ENCODE measurements around the gene VAV2.

DNA sequence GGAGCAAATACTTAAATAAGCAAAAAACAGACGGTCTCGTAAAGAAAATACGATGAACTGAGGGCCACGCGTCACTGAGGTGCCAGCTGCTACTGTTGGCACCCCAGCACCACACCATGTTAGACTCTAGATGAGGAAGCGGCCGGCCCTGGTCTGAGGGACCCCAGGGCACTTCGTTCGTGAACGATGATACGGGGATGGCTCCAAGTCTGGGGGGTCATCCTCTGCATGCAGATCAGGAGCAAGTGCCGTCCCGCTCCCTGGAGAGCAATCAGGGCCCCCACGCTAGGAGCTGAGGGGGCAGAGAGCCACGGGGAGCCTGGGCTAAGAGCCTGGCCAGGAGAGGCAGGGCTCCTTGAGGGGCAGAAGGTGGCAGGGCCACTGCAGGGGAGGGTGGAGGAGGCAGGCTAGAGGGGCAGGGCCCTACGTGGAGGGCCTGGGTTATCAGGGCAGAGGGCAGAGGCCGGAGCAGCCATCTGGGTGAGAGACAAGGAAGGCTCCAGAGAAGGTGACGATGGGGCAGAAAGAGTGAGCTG is 278.1 kb downstream of the VAV2 start:
- TF ChIP-seq, protein P1, sequence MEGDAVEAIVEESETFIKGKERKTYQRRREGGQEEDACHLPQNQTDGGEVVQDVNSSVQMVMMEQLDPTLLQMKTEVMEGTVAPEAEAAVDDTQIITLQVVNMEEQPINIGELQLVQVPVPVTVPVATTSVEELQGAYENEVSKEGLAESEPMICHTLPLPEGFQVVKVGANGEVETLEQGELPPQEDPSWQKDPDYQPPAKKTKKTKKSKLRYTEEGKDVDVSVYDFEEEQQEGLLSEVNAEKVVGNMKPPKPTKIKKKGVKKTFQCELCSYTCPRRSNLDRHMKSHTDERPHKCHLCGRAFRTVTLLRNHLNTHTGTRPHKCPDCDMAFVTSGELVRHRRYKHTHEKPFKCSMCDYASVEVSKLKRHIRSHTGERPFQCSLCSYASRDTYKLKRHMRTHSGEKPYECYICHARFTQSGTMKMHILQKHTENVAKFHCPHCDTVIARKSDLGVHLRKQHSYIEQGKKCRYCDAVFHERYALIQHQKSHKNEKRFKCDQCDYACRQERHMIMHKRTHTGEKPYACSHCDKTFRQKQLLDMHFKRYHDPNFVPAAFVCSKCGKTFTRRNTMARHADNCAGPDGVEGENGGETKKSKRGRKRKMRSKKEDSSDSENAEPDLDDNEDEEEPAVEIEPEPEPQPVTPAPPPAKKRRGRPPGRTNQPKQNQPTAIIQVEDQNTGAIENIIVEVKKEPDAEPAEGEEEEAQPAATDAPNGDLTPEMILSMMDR (IDR thresholded peaks at IDR 0.05), result no peak
- TF ChIP-seq POLR2A (IDR thresholded peaks at IDR 0.05), result no peak

Data from heart left ventricle (tissue), 13 donors.